GM12878 (cell line): Measurements from ENCODE around the gene HDAC5.

ENCODE experiments used
- RAD51 ChIP-seq: fragments of 450-650 bp; IDR thresholded peaks from 2 replicates; pipeline ENCODE4 v1.6.1; 2016; ENCODE audit warnings: moderate library complexity, mild to moderate bottlenecking, inconsistent platforms
- YBX1 ChIP-seq: fragments of 450-650 bp; IDR thresholded peaks from 2 replicates; pipeline ENCODE4 v1.6.1; 2016; ENCODE audit warnings: antibody characterized with exemption

DNA sequence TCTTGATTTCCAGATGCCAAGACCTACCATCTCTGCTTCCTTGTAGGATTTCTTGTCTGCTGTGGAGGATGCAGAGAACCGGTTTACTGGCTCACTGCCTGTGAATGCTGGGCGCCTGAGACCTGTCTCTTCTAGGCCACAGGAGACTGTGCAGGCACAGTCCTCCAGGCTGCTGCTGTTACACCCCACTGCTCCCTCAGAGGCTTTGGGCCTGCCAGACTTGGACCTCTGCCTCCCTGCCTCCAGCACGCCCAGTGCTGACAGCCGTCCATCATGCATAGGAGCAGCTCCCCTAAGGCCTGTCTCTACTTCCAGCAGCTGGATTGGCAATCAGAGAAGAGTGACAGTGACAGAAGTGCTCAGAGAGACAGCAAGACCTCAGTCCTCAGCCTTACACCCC lies 24.4 kb upstream of the HDAC5 start:
- no peak for TF ChIP-seq YBX1
- TF ChIP-seq RAD51, result no peak
